Measurements from ENCODE around the gene CCNO.

The CCNO gene

DNA sequence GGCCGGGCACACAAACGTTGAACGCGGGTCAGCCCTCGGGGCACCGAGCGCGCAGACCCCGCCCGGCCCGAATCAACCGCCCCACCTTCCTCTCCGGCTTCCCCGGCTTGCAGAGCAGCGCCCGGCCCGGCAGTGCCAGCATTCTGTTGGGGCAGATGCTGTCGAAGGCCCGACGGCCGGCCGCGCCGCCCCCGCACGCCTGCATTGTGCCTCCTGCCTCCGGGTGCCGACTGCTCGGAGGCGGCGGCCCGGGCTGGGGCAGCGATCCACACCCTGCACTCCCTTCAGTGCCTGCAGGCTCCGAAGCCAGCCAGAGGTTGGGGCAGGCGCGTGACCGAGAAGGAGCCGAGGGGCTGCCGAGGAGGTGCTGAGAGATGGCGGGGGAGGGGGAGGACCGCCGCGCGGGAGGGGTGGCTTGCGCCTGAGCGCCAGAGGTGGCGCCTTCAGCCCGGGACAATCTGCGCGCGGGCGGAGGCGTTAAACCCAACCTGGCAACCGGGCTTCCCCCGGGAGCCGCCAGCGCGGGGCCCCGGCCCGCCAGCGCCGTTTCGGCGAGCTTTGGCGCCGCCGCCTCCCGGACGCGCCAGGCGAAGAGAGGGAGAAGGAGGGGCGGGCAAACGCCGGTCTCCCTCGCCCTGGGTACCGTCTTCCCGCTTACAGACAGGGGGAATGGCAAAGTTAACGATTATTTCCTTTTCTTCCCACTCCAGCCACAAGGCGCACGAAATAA is 6.3 kb downstream of the CCNO start, which contains the start of gene MCIDAS (continued):
- TF ChIP-seq ZNF639 (tag by site-specific recombination; IDR thresholded peaks at IDR 0.05), result no peak
- 0 out of 2 replicates have a peak, but pooled peaks have one; percentile 8 for TF ChIP-seq ZNF660 (tag by site-specific recombination; IDR thresholded peaks at IDR 0.05)
- no peak for TF ChIP-seq ZNF404 (tag by site-specific recombination; IDR thresholded peaks at IDR 0.05)
- no peak for TF ChIP-seq ZNF140 (tag by site-specific recombination; IDR thresholded peaks at IDR 0.05)
- no peak for TF ChIP-seq ZNF48 (tag by site-specific recombination; IDR thresholded peaks at IDR 0.05)
- TF ChIP-seq ZBTB6 (tag by site-specific recombination; IDR thresholded peaks at IDR 0.05), result no peak
- TF ChIP-seq ZNF155 (tag by site-specific recombination; IDR thresholded peaks at IDR 0.05), result no peak
- peak; percentile 74 for TF ChIP-seq ZNF335 (tag by site-specific recombination; conservative IDR thresholded peaks at IDR 0.05)
- TF ChIP-seq GLI4 (tag by site-specific recombination; IDR thresholded peaks at IDR 0.05), result 0 out of 2 replicates have a peak, but pooled peaks have one; percentile 12
- TF ChIP-seq ZNF624 (tag by site-specific recombination; IDR thresholded peaks at IDR 0.05), result no peak
- 0 out of 2 replicates have a peak, but pooled peaks have one; percentile 5 for TF ChIP-seq FEZF1 (tag by site-specific recombination; IDR thresholded peaks at IDR 0.05)
- TF ChIP-seq KLF8 (tag by site-specific recombination; IDR thresholded peaks at IDR 0.05), result peak; percentile 59; the same call in 1 of the 2 replicates
- 0 out of 2 replicates have a peak, but pooled peaks have one; percentile 11 for TF ChIP-seq OVOL3 (tag by site-specific recombination; IDR thresholded peaks at IDR 0.05)
- no peak for TF ChIP-seq ZNF785 (tag by site-specific recombination; IDR thresholded peaks at IDR 0.05)
- peak; percentile 44; the same call in 1 of the 2 replicates for TF ChIP-seq ZNF121 (tag by site-specific recombination; IDR thresholded peaks at IDR 0.05)
- TF ChIP-seq ZNF239 (tag by site-specific recombination; IDR thresholded peaks at IDR 0.05), result no peak
- no peak for TF ChIP-seq ELK4 (IDR thresholded peaks at IDR 0.05; ENCODE audit: borderline replicate concordance, low read depth, low read length)
- no peak for TF ChIP-seq GFI1B (tag by site-specific recombination; IDR thresholded peaks at IDR 0.05)
- no peak for TF ChIP-seq ZNF132 (tag by site-specific recombination; IDR thresholded peaks at IDR 0.05; ENCODE audit: borderline replicate concordance)
- peak; percentile 7; the same call in 1 of the 2 replicates for TF ChIP-seq ZNF146 (tag by site-specific recombination; IDR thresholded peaks at IDR 0.05)
- 0 out of 2 replicates have a peak, but pooled peaks have one; percentile 11 for TF ChIP-seq ZNF692 (tag by site-specific recombination; IDR thresholded peaks at IDR 0.05)
- TF ChIP-seq ZNF600 (tag by site-specific recombination; IDR thresholded peaks at IDR 0.05), result peak; percentile 97
- peak; percentile 83; the same call in 1 of the 2 replicates for TF ChIP-seq ZBTB48 (tag by site-specific recombination; IDR thresholded peaks at IDR 0.05)
- TF ChIP-seq ZBTB8A (tag by site-specific recombination; IDR thresholded peaks at IDR 0.05), result peak; percentile 94
- no peak for TF ChIP-seq ZNF426 (tag by site-specific recombination; IDR thresholded peaks at IDR 0.05)
- TF ChIP-seq ZNF670 (tag by site-specific recombination; IDR thresholded peaks at IDR 0.05; ENCODE audit: low read depth), result no peak
- no peak for TF ChIP-seq ZNF560 (tag by site-specific recombination; IDR thresholded peaks at IDR 0.05; ENCODE audit: borderline replicate concordance)
- TF ChIP-seq ZFP69B (tag by site-specific recombination; IDR thresholded peaks at IDR 0.05), result peak; percentile 6; the same call in 1 of the 2 replicates
- TF ChIP-seq WT1 (tag by site-specific recombination; IDR thresholded peaks at IDR 0.05), result no peak; the same call in 1 of the 2 replicates
- TF ChIP-seq, protein P1, sequence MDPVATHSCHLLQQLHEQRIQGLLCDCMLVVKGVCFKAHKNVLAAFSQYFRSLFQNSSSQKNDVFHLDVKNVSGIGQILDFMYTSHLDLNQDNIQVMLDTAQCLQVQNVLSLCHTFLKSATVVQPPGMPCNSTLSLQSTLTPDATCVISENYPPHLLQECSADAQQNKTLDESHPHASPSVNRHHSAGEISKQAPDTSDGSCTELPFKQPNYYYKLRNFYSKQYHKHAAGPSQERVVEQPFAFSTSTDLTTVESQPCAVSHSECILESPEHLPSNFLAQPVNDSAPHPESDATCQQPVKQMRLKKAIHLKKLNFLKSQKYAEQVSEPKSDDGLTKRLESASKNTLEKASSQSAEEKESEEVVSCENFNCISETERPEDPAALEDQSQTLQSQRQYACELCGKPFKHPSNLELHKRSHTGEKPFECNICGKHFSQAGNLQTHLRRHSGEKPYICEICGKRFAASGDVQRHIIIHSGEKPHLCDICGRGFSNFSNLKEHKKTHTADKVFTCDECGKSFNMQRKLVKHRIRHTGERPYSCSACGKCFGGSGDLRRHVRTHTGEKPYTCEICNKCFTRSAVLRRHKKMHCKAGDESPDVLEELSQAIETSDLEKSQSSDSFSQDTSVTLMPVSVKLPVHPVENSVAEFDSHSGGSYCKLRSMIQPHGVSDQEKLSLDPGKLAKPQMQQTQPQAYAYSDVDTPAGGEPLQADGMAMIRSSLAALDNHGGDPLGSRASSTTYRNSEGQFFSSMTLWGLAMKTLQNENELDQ (tag by site-specific recombination; IDR thresholded peaks at IDR 0.05; ENCODE audit: low read depth), result no peak
- no peak for TF ChIP-seq ZBTB7A (tag by site-specific recombination; IDR thresholded peaks at IDR 0.05; ENCODE audit: low read depth)
- no peak for TF ChIP-seq ZNF530 (tag by site-specific recombination; IDR thresholded peaks at IDR 0.05; ENCODE audit: low read depth)
- TF ChIP-seq ZBTB26 (tag by site-specific recombination; optimal IDR thresholded peaks at IDR 0.05), result peak; percentile 96

All from HEK293 (cell line).